ENCODE results near the gene PLPP6. TPM values are rescaled to one million over a fixed set of nuclear protein-coding genes. Genes with fewer than 3 reads are reported as not detected.

PLPP6 gene
- total RNA-seq, 1 donor from 2014 or later: 19.2 TPM

DNA sequence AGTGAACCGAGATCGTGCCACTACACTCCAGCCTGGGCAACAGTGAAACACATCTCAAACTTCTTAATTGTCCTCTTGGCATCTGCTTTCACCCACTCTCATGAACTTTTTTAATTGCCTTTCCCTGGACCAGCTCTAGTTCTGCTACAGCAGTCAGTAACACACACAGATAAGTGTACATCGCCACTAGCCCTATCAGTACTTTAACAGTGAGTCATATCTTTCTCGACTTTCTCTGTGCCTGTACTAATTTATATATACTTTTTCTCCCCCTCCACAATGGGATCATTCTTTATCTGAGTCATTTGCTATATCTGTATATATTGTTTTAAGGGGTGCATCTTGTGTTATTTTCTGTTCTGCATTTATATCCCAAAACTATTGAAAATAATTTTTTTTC lies 24.0 kb downstream of the PLPP6 start:
- Histone ChIP-seq H3K27me3 (no peaks in the 10 kb centered on the region), H3K9me3 (no peaks in the 10 kb centered on the region), H3K27ac (peak overlapping the region; percentile 31 to 65), H3K4me3 (no peak overlapping the region), H3K4me1 (peaks cover 0 to 54% of the 10 kb centered on the region in 2 donors), H3K36me3 (peaks cover 4 to 23% of the 10 kb centered on the region in 2 donors)
- no peak for TF ChIP-seq CTCF (IDR thresholded peaks at IDR 0.05)
- intact Hi-C loops (cut with DNase I): no loop called here
- no peak for DNase-seq (ENCODE audit: low spot score in 2 of 2)

DNA sequence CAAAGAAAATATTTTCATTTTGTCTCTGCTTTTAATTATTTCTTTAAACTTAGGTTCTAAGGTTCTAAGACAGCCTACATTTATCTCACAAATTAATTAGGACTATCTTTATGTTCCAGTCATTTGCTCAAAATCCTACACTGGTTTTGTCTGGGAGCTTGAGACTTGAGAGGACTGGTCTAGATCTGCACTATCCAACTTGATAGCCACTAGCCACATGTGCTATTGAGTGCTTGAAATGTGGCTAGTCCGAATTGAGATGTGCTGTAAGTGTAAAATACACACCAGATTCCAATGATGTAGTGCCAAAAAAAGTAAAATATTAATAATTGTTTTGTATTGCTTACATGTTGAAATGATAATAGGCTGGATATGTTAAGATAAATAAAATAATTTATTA lies 24.5 kb downstream of the PLPP6 start:
- Histone ChIP-seq H3K27me3 (no peaks in the 10 kb centered on the region), H3K9me3 (no peaks in the 10 kb centered on the region), H3K4me1 (peaks cover 0 to 56% of the 10 kb centered on the region in 2 donors), H3K4me3 (no peak overlapping the region), H3K27ac (peak overlapping the region; percentile 31 to 65), H3K36me3 (peaks cover 4 to 28% of the 10 kb centered on the region in 2 donors)
- intact Hi-C loops (cut with DNase I): no loop called here
- TF ChIP-seq CTCF (IDR thresholded peaks at IDR 0.05): no peak
- no peak for DNase-seq (ENCODE audit: low spot score in 2 of 2)

GRCh38 chr9:4689021-4689420 lies 26.9 kb downstream of the PLPP6 start:
- Histone ChIP-seq H3K4me3 (no peak overlapping the region), H3K36me3 (peaks cover 4 to 33% of the 10 kb centered on the region in 2 donors), H3K9me3 (no peaks in the 10 kb centered on the region), H3K4me1 (peaks cover 0 to 45% of the 10 kb centered on the region in 2 donors), H3K27me3 (no peaks in the 10 kb centered on the region), H3K27ac (peak overlapping the region; percentile 70 to 74)
- intact Hi-C loops (cut with DNase I): no loop called here
- DNase-seq (ENCODE audit: low spot score in 2 of 2): no peak
- no peak for TF ChIP-seq CTCF (IDR thresholded peaks at IDR 0.05)

DNA sequence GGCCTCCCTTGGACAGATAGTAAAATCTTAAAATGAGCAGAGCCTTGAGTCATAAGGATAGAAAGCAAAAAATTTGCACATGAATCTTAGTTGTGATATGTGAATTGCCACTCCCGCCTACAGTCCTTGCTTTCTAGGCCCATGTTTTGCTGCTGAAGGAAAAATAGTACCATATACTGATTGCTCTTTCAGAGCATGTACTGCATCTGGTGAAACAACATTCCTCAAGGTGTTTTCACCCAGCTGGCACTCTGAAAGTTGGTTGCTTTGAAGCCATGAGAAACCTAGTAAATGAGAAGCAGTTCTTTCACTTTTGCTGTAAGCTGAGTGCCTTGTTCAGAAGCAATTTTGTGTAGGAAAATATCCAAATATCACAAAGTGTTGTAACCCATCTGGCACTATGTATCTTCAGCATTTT lies 27.6 kb downstream of the PLPP6 start:
- H3K27ac ChIP-seq: peak overlapping the region; percentile 70 to 74
- peak overlapping the region in 1 of 2 donors; percentile 22 for H3K4me3 ChIP-seq
- peaks cover 4 to 33% of the 10 kb centered on the region in 2 donors for H3K36me3 ChIP-seq
- no peak for DNase-seq (ENCODE audit: low spot score in 2 of 2)
- peaks cover 0 to 45% of the 10 kb centered on the region in 2 donors for H3K4me1 ChIP-seq
- no peaks in the 10 kb centered on the region for H3K9me3 ChIP-seq
- no peaks in the 10 kb centered on the region for H3K27me3 ChIP-seq
- no peak for TF ChIP-seq CTCF (IDR thresholded peaks at IDR 0.05)
- intact Hi-C loops (cut with DNase I): no loop called here

GRCh38 chr9:4690144-4690543 lies 28.1 kb downstream of the PLPP6 start:
- Histone ChIP-seq H3K36me3 (peaks cover 4 to 35% of the 10 kb centered on the region in 2 donors), H3K4me3 (peak overlapping the region in 1 of 2 donors; percentile 22), H3K27me3 (no peaks in the 10 kb centered on the region), H3K9me3 (no peaks in the 10 kb centered on the region), H3K4me1 (peaks cover 0 to 45% of the 10 kb centered on the region in 2 donors), H3K27ac (peak overlapping the region; percentile 70 to 74)
- intact Hi-C loops (cut with DNase I): no loop called here
- DNase-seq (ENCODE audit: low spot score in 2 of 2): no peak
- TF ChIP-seq CTCF (IDR thresholded peaks at IDR 0.05): no peak

DNA sequence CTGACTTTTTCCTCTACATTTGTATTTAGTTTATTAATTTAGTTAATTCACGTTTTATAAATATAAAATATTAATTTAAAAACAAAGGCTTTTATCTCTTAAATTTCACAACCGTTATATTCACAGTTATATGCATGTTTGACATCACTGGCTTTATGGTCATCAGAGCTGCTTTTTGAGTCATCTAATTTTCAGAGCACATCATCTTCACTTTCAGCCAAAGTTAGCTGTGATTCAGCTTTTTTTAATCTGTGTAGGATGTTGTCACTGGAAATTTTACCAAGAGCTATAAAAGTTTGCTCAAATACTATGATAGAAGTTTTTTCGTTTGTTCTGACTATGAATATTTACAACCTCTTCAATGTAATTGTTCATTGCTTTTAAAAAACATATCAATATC lies 29.7 kb downstream of the PLPP6 start:
- H3K9me3 ChIP-seq: no peaks in the 10 kb centered on the region
- H3K36me3 ChIP-seq: peaks cover 1 to 24% of the 10 kb centered on the region in 2 donors
- no peak overlapping the region for H3K4me3 ChIP-seq
- TF ChIP-seq CTCF (IDR thresholded peaks at IDR 0.05): no peak
- intact Hi-C loops (cut with DNase I): no loop called here
- no peak for DNase-seq (ENCODE audit: low spot score in 2 of 2)
- no peak overlapping the region for H3K27ac ChIP-seq
- no peaks in the 10 kb centered on the region for H3K27me3 ChIP-seq
- peaks cover 0 to 38% of the 10 kb centered on the region in 2 donors for H3K4me1 ChIP-seq
